GM23248 (cell line): Measurements from ENCODE around the gene NOSIP. TPM values are rescaled to one million over a fixed set of nuclear protein-coding genes. Genes with fewer than 3 reads are reported as not detected.
A peak's percentile ranks its signal among the peaks of the same experiment; 100 is the strongest.

ENCODE experiments used
- DNase-seq: peaks from one replicate; pipeline ENCODE4 v3.0.0-alpha.2; 2015
- H2AFZ ChIP-seq: fragments of 200-600 bp; sonication (generic); 2 replicates; pipeline ENCODE4 v1.6.1; 2016; ENCODE audit warnings: antibody characterized with exemption
- H3F3A ChIP-seq: fragments of 200-600 bp; sonication (generic); 2 replicates; pipeline ENCODE4 v1.6.1; 2016; ENCODE audit warnings: mild to moderate bottlenecking, antibody characterized with exemption, mixed run types; ENCODE audit not compliant: insufficient read depth
- H3K27ac ChIP-seq: fragments of 200-600 bp; sonication (generic); 2 replicates; pipeline ENCODE4 v1.5.1; 2016; ENCODE audit warnings: mild to moderate bottlenecking
- H3K27me3 ChIP-seq: fragments of 200-600 bp; sonication (generic); replicated peaks from 2 replicates; pipeline ENCODE4 v1.6.1; 2016; ENCODE audit warnings: mild to moderate bottlenecking; ENCODE audit not compliant: insufficient read depth
- H3K36me3 ChIP-seq: fragments of 200-600 bp; sonication (generic); 2 replicates; pipeline ENCODE4 v1.6.1; 2016; ENCODE audit warnings: low read depth, mild to moderate bottlenecking
- H3K4me1 ChIP-seq: fragments of 200-600 bp; sonication (generic); 2 replicates; pipeline ENCODE4 v1.6.1; 2016; ENCODE audit warnings: mild to moderate bottlenecking; ENCODE audit not compliant: insufficient read depth
- H3K4me2 ChIP-seq: fragments of 200-600 bp; sonication (generic); one replicate; pipeline ENCODE4 v1.6.1; 2016; ENCODE audit warnings: mild to moderate bottlenecking; ENCODE audit not compliant: unreplicated experiment
- H3K4me3 ChIP-seq: fragments of 200-600 bp; sonication (generic); 2 replicates; pipeline ENCODE4 v1.5.1; 2016; ENCODE audit warnings: mild to moderate bottlenecking
- H3K79me2 ChIP-seq: fragments of 200-600 bp; sonication (generic); 2 replicates; pipeline ENCODE4 v1.6.1; 2016; ENCODE audit warnings: mild to moderate bottlenecking; ENCODE audit not compliant: insufficient read depth
- H3K9ac ChIP-seq: fragments of 200-600 bp; sonication (generic); 2 replicates; pipeline ENCODE4 v1.6.1; 2016; ENCODE audit warnings: mild to moderate bottlenecking
- H3K9me2 ChIP-seq: fragments of 200-600 bp; sonication (generic); 2 replicates; pipeline ENCODE4 v1.6.1; 2016; ENCODE audit warnings: mixed run types, mild to moderate bottlenecking, moderate library complexity; ENCODE audit not compliant: insufficient read depth
- H3K9me3 ChIP-seq: fragments of 200-600 bp; sonication (generic); one replicate; pipeline ENCODE4 v1.6.1; 2017; ENCODE audit warnings: low read depth
- H4K20me1 ChIP-seq: fragments of 200-600 bp; sonication (generic); 2 replicates; pipeline ENCODE4 v1.6.0; 2016; ENCODE audit not compliant: insufficient read depth
- EZH2 ChIP-seq: fragments of 200-600 bp; sonication (generic); IDR thresholded peaks from 2 replicates; pipeline ENCODE4 v1.6.1; 2018; ENCODE audit warnings: antibody characterized with exemption, mild to moderate bottlenecking; ENCODE audit not compliant: insufficient read depth, poor library complexity, severe bottlenecking
- EZH2phosphoT487 ChIP-seq: fragments of 200-600 bp; sonication (generic); IDR thresholded peaks from 2 replicates; pipeline ENCODE4 v1.6.1; 2018; ENCODE audit warnings: antibody characterized with exemption, moderate library complexity, mild to moderate bottlenecking, low read depth; ENCODE audit not compliant: insufficient read depth
- WGBS, 2 experiments: methylation state at CpG; one replicate each; pipeline ENCODE4 v1.1.6; 2015 to 2017; ENCODE audit warnings: low lambda C conversion rate in 2 of 2, low coverage in 1 of 2; ENCODE audit errors: missing lambda C conversion rate in 2 of 2; 5-methylcytosine and 5-hydroxymethylcytosine counted together
- in situ Hi-C: fragments of 300-500 bp; cut with MboI; formaldehyde crosslinking; loops from 2 replicates; pipeline ENCODE4 v1.15.0; 2020
- polyA plus RNA-seq: library from polyadenylated mRNA; unstranded; fragments of >200 nt; fragmentation: Nextera tagmentation; extraction: Ambion mirVana; gene quantifications from 2 replicates; pipeline ENCODE4 v1.2.1, GENCODE V29; 2016
- total RNA-seq: library from RNA; depleted of rRNA; stranded (reverse); fragments of >200 nt; shearing (Covaris generic); gene quantifications from 2 replicates; pipeline ENCODE4 v1.2.3, GENCODE V29; 2014

Gene NOSIP
- total and polyA plus RNA-seq, 2 experiments from 2014 or later, result 53.2 to 84.3 TPM

DNA sequence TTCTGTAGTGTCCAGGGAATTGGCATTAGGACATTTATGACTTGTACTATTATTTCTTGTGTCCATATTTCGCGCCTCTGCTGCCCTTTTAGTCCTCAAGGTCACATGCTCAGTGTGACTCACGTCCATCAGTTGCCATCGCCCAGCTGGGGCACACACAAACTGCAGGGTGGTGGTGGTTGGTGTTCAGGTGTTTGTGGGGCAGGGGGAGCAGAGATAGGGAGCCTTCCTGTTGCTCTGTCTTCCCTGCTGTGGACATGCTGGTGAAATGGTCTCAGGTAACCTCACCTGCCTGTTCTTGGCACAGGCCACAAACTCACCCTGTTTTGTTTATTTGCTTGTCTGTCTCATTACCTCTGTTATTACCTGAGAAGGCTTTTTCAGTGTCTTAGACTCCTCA, 33.0 kb upstream of the NOSIP start:
- peak overlapping the region; percentile 62 for H3K4me2 ChIP-seq
- peak overlapping the region; percentile 77 for H3K9ac ChIP-seq
- H3K4me3 ChIP-seq, result no peak overlapping the region
- TF ChIP-seq EZH2phosphoT487 (no peak), EZH2 (no peak)
- H3K79me2 ChIP-seq, result peaks cover 84% of the 10 kb centered on the region
- H3K4me1 ChIP-seq, result peaks cover 26% of the 10 kb centered on the region
- H3F3A ChIP-seq, result peaks cover 19% of the 10 kb centered on the region
- no peaks in the 10 kb centered on the region for H3K27me3 ChIP-seq
- peaks cover 8% of the 10 kb centered on the region for H3K36me3 ChIP-seq
- H2AFZ ChIP-seq, result no peak overlapping the region
- no peaks in the 10 kb centered on the region for H4K20me1 ChIP-seq
- H3K9me3 ChIP-seq, result no peaks in the 10 kb centered on the region
- DNase-seq, result peak; percentile 56
- in situ Hi-C loops, result no loop called here
- H3K27ac ChIP-seq, result peak overlapping the region; percentile 93
- WGBS, 2 experiments, result 74 to 78% methylated on average over 4 of the region's 4 CpGs
- H3K9me2 ChIP-seq, result no peaks in the 10 kb centered on the region

DNA sequence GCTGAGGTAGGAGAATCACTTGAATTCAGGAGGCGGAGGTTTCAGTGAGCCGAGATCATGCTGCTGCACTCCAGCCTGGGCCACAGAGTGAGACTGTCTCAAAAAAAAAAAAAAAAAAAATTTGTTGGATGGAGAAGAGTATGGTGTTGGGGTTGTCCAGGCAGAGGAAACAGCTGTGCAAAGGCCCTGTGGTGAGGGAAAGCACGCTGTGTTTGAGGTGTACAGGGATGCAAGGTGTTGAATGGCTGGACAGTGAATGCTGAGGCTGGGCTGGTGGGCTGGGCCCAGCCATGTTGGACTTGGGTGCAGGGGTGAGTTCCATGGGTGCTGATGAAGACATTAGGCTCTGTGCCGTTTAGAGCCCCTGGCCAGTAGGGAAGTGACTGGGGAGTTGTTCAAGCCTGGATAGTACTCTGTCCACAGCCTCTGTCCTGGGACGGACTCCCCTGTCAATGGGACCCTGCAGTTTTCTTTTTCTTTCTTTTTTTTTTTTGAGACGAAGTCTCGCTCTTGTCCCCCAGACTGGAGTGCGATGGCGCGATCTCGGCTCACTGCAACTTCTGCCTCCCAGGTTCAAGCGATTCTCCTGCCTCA, 29.2 kb upstream of the NOSIP start:
- Histone ChIP-seq H3K4me2 (no peak overlapping the region), H3K9me3 (no peaks in the 10 kb centered on the region), H3K4me1 (peaks cover 23% of the 10 kb centered on the region), H4K20me1 (no peaks in the 10 kb centered on the region), H3K36me3 (peaks cover 4% of the 10 kb centered on the region; the same call in 1 of the 2 replicates), H2AFZ (no peak overlapping the region), H3K79me2 (peaks cover 92% of the 10 kb centered on the region), H3K4me3 (no peak overlapping the region), H3K9me2 (no peaks in the 10 kb centered on the region), H3K9ac (no peak overlapping the region), H3K27me3 (no peaks in the 10 kb centered on the region), H3F3A (peaks cover 19% of the 10 kb centered on the region), H3K27ac (no peak overlapping the region)
- in situ Hi-C loops, result no loop called here
- TF ChIP-seq EZH2phosphoT487, result no peak
- no peak for TF ChIP-seq EZH2
- no peak for DNase-seq
- WGBS, 2 experiments, result 93 to 95% methylated on average over 7 to 12 of the region's 12 CpGs

GRCh38 chr19:49605605-49606004, 25.2 kb upstream of the NOSIP start:
- DNase-seq, result no peak
- Histone ChIP-seq H3K27ac (no peak overlapping the region), H3K9me2 (no peaks in the 10 kb centered on the region), H3K4me1 (no peaks in the 10 kb centered on the region), H4K20me1 (no peaks in the 10 kb centered on the region), H3K27me3 (no peaks in the 10 kb centered on the region), H3K4me2 (no peak overlapping the region), H3K4me3 (no peak overlapping the region), H3K36me3 (peaks cover 29% of the 10 kb centered on the region; the same call in 1 of the 2 replicates), H2AFZ (no peak overlapping the region), H3F3A (no peaks in the 10 kb centered on the region), H3K9ac (no peak overlapping the region), H3K9me3 (no peaks in the 10 kb centered on the region), H3K79me2 (peaks cover 97% of the 10 kb centered on the region)
- 89 to 90% methylated on average over 7 of the region's 7 CpGs for WGBS, 2 experiments
- TF ChIP-seq EZH2phosphoT487, result no peak
- no peak for TF ChIP-seq EZH2
- in situ Hi-C loops, result no loop called here

GRCh38 chr19:49602806-49603205, 22.4 kb upstream of the NOSIP start:
- TF ChIP-seq EZH2phosphoT487, result no peak
- TF ChIP-seq EZH2, result no peak
- H3K36me3 ChIP-seq, result peaks cover 33% of the 10 kb centered on the region; the same call in 1 of the 2 replicates
- DNase-seq, result no peak
- peaks cover 97% of the 10 kb centered on the region for H3K79me2 ChIP-seq
- 95 to 98% methylated on average over 2 of the region's 2 CpGs for WGBS, 2 experiments
- H3K27ac ChIP-seq, result no peak overlapping the region
- in situ Hi-C loops, result no loop called here
- H3K27me3 ChIP-seq, result no peaks in the 10 kb centered on the region
- H3K9ac ChIP-seq, result no peak overlapping the region
- H3K4me3 ChIP-seq, result no peak overlapping the region
- H2AFZ ChIP-seq, result no peak overlapping the region
- H4K20me1 ChIP-seq, result no peaks in the 10 kb centered on the region
- no peaks in the 10 kb centered on the region for H3K4me1 ChIP-seq
- H3K9me2 ChIP-seq, result no peaks in the 10 kb centered on the region
- H3K9me3 ChIP-seq, result no peaks in the 10 kb centered on the region
- H3F3A ChIP-seq, result no peaks in the 10 kb centered on the region
- no peak overlapping the region for H3K4me2 ChIP-seq
